ENCODE data around the gene SCGB2B2.
"Not testable (repeated sequence)": the region's sequence is repeated elsewhere in the genome, so short reads cannot be mapped to it uniquely, and the experiment has no call there.

The SCGB2B2 gene

DNA sequence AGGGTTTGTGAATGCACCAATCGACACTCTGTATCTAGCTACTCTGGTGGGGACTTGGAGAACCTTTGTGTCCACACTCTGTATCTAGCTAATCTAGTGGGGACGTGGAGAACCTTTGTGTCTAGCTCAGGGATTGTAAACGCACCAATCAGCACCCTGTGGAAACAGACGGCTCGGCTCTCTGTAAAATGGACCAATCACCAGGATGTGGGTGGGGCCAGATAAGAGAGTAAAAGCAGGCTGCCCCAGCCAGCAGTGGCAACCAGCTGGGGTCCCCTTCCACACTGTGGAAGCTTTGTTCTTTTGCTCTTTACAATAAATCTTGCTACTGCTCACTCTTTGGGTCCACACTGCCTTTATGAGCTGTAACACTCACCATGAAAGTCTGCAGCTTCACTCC lies 8.3 kb downstream of the SCGB2B2 start:
- DNase-seq (ENCODE audit: low spot score): not testable (repeated sequence)

DNA sequence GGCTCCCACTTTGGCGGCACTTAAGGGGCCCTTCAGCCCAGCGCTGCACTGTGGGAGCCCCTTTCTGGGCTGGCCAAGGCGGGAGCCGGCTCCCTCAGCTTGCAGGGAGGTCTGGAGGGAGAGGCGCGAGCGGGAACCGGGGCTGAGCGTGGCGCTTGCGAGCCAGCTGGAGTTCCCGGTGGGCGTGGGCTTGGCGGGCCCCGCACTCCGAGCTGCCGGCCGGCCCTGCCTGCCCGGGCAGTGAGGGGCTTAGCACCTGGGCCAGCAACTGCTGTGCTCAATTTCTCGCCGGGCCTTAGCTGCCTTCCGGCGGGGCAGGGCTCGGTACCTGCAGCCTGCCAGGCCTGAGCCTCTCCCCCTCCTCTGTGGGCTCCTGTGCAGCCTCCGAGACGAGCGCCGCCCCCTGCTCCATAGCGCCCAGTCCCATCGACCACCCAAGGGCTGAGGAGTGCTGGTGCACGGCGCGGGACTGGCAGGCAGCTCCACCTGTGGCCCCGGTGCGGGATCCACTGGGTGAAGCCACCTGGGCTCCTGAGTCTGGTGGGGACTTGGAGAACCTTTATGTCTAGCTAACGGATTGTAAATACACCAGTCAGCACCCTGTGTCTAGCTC lies 8.8 kb downstream of the SCGB2B2 start:
- DNase-seq (ENCODE audit: low spot score): not testable (repeated sequence)

DNA sequence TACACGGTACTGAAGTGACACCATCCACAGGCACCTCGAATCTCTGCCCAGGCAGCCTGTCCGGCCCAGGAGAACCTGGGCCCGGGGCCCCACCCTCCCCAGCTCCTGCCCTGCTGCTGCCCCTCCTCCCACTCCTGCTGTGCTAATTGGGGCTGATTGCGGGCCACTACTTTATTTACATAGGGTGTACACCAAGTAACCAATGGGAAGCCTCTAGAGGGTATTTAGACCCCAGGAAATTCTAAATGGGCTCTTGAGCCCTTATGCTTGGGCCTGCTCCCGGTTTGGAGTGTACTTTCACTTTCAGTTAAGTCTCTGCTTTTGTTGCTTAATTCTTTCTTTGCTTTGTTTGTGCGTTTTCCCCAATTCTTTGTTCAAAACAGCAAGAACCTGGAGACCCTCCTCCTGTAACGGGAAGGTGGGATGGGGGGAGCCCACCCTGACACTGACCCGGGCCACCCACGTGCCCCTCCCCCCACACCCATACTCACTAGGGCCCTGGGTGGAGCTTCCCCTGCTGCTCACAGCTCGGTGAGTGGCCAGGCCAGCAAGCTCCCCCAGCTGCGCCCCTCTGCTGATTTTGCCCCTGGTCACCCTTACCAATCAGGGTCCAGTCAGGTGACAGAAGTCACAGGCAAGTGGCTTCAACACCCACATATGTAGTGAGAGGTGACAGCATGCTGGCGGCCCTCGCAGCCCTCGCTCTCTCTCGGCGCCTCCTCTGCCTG lies 9.4 kb downstream of the SCGB2B2 start:
- DNase-seq (ENCODE audit: low spot score): no peak

- DNase-seq (ENCODE audit: low spot score): no peak
Measured at GRCh38 chr19:34666958-34667265, 10.0 kb downstream of the SCGB2B2 start.

GRCh38 chr19:34666200-34666957 lies 10.6 kb downstream of the SCGB2B2 start:
- DNase-seq (ENCODE audit: low spot score): no peak

DNA sequence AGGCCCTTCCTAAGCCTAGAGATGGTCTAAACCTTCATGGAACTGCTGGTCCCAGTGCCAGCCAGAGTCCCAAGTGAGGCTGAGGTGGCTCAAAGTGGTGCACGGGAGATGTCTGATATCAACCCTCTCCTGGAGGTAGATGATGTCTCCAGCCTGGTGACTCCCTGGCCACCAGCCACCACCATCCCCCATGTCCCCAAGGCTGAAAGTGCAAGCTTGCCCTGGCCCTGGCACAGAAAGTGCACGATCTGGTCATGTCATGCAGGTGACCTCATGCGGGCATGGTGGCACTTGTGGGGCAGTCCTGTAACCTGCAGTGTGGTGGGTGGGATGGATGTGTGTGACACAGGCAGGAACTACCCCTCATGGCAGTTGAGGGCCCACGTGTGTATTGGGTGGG lies 11.7 kb downstream of the SCGB2B2 start:
- not testable (repeated sequence) for DNase-seq (ENCODE audit: low spot score)

GRCh38 chr19:34664870-34665269 lies 12.1 kb downstream of the SCGB2B2 start:
- no peak for DNase-seq (ENCODE audit: low spot score)

DNA sequence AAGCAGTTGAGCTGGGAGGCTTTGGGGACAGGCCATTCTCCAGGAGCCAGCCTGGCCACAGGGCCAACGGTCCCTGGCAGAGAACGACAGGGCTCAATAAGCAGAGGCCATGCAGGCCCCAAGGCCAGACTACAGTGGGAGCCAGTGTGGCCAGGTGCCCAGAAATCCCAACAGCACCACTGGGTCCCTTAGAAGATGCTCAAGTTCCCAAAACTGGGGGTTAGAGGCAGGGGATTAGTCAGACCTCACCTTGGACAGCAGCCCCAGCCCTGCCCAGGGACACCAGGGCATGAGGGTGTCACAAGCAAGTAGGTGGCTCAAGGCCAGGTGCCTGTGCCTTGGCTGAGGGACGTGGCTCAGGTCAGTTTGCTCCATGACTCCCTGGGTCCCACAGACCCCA lies 12.8 kb downstream of the SCGB2B2 start:
- DNase-seq (ENCODE audit: low spot score): no peak

DNA sequence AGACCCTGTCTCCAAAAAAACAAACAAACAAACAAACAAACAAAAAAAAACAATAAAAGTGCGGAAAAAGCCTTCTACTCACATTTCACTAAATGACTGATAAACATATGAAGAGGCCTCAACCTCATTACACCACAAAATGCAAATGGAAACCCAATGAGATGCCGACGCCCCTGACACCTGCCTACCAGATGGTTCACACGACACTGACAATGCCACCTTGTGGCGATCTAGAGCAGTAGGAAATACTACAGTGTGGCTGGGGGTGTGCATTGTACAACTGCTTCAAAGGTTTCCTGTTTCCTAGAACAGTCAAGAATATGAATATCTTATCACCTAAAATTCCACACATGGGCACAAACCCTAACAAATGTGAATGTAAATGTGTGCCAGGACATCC lies 14.0 kb downstream of the SCGB2B2 start:
- DNase-seq (ENCODE audit: low spot score): no peak

DNA sequence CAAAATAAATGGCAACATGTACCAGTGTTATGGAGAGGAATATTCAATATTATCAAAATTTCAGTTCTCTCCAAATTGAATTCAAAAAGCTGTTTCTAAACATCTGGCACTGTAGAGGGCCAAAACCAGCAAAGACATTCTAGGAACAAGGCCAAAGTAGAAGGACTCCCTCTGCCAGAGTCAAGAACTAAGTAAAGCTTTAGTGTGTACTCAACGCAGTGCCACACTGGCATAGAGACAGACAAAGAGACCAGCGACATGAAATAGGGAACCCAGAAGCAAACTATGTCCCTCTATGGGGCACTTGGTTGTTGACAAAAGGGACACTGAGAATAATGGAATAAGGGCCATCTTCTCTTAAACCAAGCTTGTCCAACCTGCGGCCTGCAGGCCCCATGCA lies 15.6 kb downstream of the SCGB2B2 start:
- no peak for DNase-seq (ENCODE audit: low spot score)

DNA sequence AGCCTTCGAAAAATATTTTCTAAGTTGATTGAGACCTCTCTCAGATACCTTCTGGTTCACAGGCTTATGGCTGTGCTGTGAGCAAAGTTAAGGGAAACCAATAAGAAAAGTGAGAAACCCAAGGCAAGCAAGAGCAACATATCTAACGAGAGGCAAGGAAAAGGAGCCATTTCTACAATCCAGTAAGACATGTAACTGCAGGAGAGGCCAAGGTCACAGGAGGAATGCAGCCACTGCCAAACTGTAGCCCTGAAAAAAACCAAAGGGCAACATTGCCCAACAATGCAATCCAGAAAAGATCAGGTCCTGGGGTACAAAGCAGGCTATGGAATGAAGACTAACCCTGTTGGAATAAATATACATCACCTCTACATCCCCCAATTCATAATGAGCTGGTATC lies 21.3 kb downstream of the SCGB2B2 start:
- no peak for DNase-seq (ENCODE audit: low spot score)

- no peak for DNase-seq (ENCODE audit: low spot score)
Measured at GRCh38 chr19:34654796-34655195, 22.2 kb downstream of the SCGB2B2 start.

GRCh38 chr19:34651747-34652146 lies 25.2 kb downstream of the SCGB2B2 start:
- no peak for DNase-seq (ENCODE audit: low spot score)

GRCh38 chr19:34649886-34650543 lies 26.9 kb downstream of the SCGB2B2 start:
- no peak for DNase-seq (ENCODE audit: low spot score)

DNA sequence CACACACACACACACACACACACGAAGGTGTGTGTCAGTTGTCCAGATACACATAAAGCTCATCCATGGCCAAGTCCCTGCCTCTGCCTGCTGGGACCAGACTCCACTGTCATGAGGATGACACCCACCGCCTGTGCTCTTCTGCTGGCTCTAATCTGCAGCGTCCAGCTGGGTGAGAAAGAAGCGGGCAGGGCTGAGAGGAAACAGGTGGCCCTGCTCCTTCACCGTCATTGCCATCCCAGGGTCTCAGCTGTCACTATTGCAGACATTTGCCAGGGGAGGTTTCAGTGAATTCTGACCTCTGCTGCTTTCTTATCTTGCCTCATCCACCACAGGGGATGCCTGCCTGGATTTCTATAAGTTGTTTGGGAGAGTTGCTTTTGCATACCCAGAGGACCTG lies 31.4 kb downstream of the SCGB2B2 start:
- DNase-seq (ENCODE audit: low spot score): no peak

DNA sequence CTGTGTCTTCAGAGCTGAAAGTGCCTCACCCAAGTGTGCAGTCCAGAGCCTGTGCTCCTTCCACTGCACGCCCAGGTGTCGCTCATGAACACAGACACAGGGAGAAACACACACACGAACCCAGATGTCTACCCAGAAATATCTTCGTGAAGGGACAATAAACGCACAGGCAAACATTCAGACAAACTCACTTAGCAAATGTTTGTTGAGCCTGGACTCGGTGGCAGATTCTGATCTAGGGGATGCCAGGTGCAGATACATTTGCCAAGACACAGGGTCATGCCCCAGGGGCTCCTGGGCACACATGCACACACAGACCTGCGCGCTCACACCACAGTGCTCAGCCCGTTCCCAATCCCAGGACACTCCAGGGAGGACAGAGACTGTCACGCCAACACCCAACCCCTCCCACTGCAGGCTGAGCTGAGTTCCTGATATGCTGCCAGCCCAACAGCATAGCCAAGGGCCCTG lies 31.9 kb downstream of the SCGB2B2 start:
- DNase-seq (ENCODE audit: low spot score): no peak

DNA sequence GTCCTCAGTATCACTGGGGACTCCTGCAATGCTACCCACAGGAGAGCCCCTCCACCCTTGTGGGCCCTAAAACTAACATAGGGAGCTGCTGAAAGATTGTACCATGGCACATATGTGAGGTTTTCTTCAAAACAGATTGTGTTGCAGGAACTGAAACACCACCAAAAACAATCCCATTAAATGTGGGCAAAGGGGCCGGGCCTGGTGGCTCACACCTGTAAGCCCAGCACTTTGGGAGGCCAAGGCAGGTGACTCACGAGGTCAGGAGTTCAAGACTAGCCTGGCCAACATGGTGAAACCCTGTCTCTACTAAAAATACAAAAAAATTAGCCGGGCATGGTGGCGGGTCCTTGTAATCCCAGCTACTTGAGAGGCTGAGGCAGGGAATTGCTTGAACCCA lies 34.7 kb downstream of the SCGB2B2 start:
- no peak for DNase-seq (ENCODE audit: low spot score)

DNA sequence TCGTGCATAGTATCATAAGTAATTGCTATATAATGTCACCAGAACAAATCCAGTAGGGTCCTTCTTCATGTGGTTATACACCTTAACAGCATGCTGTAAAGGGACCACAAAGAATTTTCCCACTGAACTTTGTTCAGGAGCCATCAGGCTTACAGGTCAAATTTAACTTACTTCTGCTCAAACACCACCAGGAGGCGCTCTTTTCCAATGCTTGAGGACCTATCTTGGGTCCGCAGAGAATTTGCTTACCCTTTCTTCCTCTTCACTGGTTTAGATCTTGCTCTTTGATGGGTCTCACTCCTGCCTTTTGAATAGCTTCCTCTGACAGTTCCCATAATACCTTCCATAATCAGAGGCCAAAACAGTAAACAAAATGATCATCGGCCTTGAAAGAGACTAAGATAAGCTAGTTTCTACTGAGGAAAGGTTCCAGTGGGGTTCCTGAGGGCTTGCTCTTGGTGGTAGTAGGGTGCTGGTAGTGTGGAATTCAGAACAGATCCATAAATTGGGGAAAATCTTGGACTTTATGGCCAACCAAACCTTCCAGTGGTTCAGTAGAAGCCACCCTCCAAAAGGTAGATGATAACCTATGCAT lies 37.4 kb downstream of the SCGB2B2 start:
- peak; percentile 82 for DNase-seq (ENCODE audit: low spot score)

DNA sequence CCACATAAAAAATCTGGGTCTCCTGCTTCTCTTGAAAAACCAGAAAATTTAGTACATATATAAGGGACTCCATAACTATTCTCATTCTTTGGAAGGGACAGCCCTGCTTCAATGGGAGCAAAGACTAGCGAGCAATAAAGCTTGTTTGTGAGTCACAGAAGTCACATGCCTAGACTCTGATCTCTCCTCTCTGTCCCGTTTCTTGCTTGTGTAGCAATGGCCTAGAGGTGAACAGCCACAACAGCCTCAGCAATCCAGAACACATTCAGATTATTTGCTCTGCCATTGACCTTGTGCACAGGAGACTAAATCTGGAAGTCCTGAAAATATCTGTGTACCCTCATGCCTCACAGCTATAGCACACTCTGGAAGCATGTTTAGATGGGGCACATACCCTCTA lies 43.2 kb downstream of the SCGB2B2 start:
- DNase-seq (ENCODE audit: low spot score): no peak

All from Ammon's horn (tissue), 1 donor.